HEK293 (cell line): ENCODE results near the gene PAGE1.

Source experiments
- CTCF ChIA-PET: fragments of 350-600 bp; formaldehyde crosslinking; extraction: SDS; loops from one replicate; lab custom pipeline; 2021; ENCODE audit warnings: antibody characterized with exemption; lab: Yijun Ruan, JAX
- POLR2A ChIA-PET: fragments of 300-600 bp; formaldehyde crosslinking; extraction: SDS; loops from one replicate; lab custom pipeline; 2020; ENCODE audit warnings: antibody characterized with exemption, inconsistent platforms; lab: Yijun Ruan, JAX
- H3K27ac ChIP-seq: fragments of 200-500 bp; sonication (Bioruptor generic); 2 replicates; pipeline ENCODE4 v1.5.1; 2014; ENCODE audit warnings: low read depth, low read length, control low read depth, inconsistent platforms; ENCODE audit errors: extremely low read depth
- H3K36me3 ChIP-seq, 2 experiments: fragments of 200-500 bp in 1 of 2; sonication (Bioruptor generic) in 1 of 2; 1 replicate in 1 of 2; 2 replicates in 1 of 2; pipeline ENCODE4 v1.5.1; 2014 to 2017; ENCODE audit warnings: inconsistent platforms in 2 of 2, low read length in 2 of 2; ENCODE audit not compliant: control insufficient read depth in 2 of 2, insufficient read depth in 1 of 2
- H3K4me1 ChIP-seq: fragments of 200-500 bp; sonication (Bioruptor generic); 2 replicates; pipeline ENCODE4 v1.5.1; 2014; ENCODE audit warnings: mild to moderate bottlenecking, low read length, inconsistent platforms; ENCODE audit not compliant: control insufficient read depth, insufficient read depth
- H3K4me3 ChIP-seq: 2 replicates; pipeline ENCODE4 v1.5.1; 2011; ENCODE audit warnings: low read depth, mild to moderate bottlenecking, control low read depth, low read length, moderate library complexity
- H3K9me3 ChIP-seq: fragments of 200-500 bp; sonication (Bioruptor generic); 2 replicates; pipeline ENCODE4 v1.5.1; 2014; ENCODE audit warnings: low read depth, low read length, inconsistent platforms; ENCODE audit not compliant: control insufficient read depth, insufficient read depth
- HOXC10 ChIP-seq: sonication (generic); formaldehyde crosslinking; IDR thresholded peaks from 2 replicates; pipeline ENCODE4 v1.8.1; 2023; ENCODE audit warnings: mild to moderate bottlenecking, missing genetic modification reagents
- KLF8 ChIP-seq: fragments of 450-650 bp; formaldehyde crosslinking; IDR thresholded peaks from 2 replicates; pipeline ENCODE4 v1.5.1; 2016; ENCODE audit warnings: missing biosample characterization, missing genetic modification characterization
- REST ChIP-seq: fragments of 450-650 bp; formaldehyde crosslinking; IDR thresholded peaks from 2 replicates; pipeline ENCODE4 v1.5.1; 2016; ENCODE audit warnings: missing biosample characterization, missing genetic modification characterization
- ZBTB11 ChIP-seq: fragments of 450-650 bp; formaldehyde crosslinking; conservative IDR thresholded peaks from 2 replicates; pipeline ENCODE4 v1.5.1; 2016; ENCODE audit warnings: low read depth, missing biosample characterization, missing genetic modification characterization
- ZBTB8A ChIP-seq: fragments of 450-650 bp; formaldehyde crosslinking; IDR thresholded peaks from 2 replicates; pipeline ENCODE4 v1.5.1; 2016; ENCODE audit warnings: missing biosample characterization, missing genetic modification characterization
- ZFP41 ChIP-seq: fragments of 450-650 bp; formaldehyde crosslinking; IDR thresholded peaks from 2 replicates; pipeline ENCODE4 v1.5.1; 2016; ENCODE audit warnings: missing biosample characterization, missing genetic modification characterization, borderline replicate concordance
- ZNF146 ChIP-seq: fragments of 450-650 bp; formaldehyde crosslinking; IDR thresholded peaks from 2 replicates; pipeline ENCODE4 v1.5.1; 2016; ENCODE audit warnings: missing biosample characterization, missing genetic modification characterization
- ZNF416 ChIP-seq: fragments of 450-650 bp; formaldehyde crosslinking; IDR thresholded peaks from 2 replicates; pipeline ENCODE4 v1.5.1; 2016; ENCODE audit warnings: missing biosample characterization, missing genetic modification characterization
- ZNF48 ChIP-seq: fragments of 450-650 bp; formaldehyde crosslinking; IDR thresholded peaks from 2 replicates; pipeline ENCODE4 v1.5.1; 2016; ENCODE audit warnings: missing biosample characterization, missing genetic modification characterization
- ZNF514 ChIP-seq: fragments of 450-650 bp; formaldehyde crosslinking; IDR thresholded peaks from 2 replicates; pipeline ENCODE4 v1.5.1; 2016; ENCODE audit warnings: missing biosample characterization, missing genetic modification characterization
- ZNF518A ChIP-seq: fragments of 450-650 bp; formaldehyde crosslinking; conservative IDR thresholded peaks from 2 replicates; pipeline ENCODE4 v1.5.1; 2016; ENCODE audit warnings: low read depth, missing biosample characterization, missing genetic modification characterization
- ZNF548 ChIP-seq: fragments of 450-650 bp; formaldehyde crosslinking; IDR thresholded peaks from 2 replicates; pipeline ENCODE4 v1.5.1; 2016; ENCODE audit warnings: missing biosample characterization, missing genetic modification characterization
- ZNF558 ChIP-seq: fragments of 450-650 bp; formaldehyde crosslinking; IDR thresholded peaks from 2 replicates; pipeline ENCODE4 v1.5.1; 2016; ENCODE audit warnings: missing biosample characterization, missing genetic modification characterization
- ZNF560 ChIP-seq: fragments of 450-650 bp; formaldehyde crosslinking; IDR thresholded peaks from 2 replicates; pipeline ENCODE4 v1.5.1; 2017; ENCODE audit warnings: missing biosample characterization, missing genetic modification characterization, borderline replicate concordance
- ZNF561 ChIP-seq: fragments of 450-650 bp; IDR thresholded peaks from 2 replicates; pipeline ENCODE4 v1.5.1; 2018; ENCODE audit warnings: missing biosample characterization, missing genetic modification characterization, borderline replicate concordance
- ZNF707 ChIP-seq: fragments of 450-650 bp; formaldehyde crosslinking; IDR thresholded peaks from 2 replicates; pipeline ENCODE4 v1.5.1; 2016; ENCODE audit warnings: missing biosample characterization, missing genetic modification characterization
- ZXDB ChIP-seq: fragments of 450-650 bp; formaldehyde crosslinking; IDR thresholded peaks from 2 replicates; pipeline ENCODE4 v1.5.1; 2016; ENCODE audit warnings: missing biosample characterization, missing genetic modification characterization
- TF ChIP-seq, protein P1 (sequence below): fragments of 450-650 bp; formaldehyde crosslinking; IDR thresholded peaks from 2 replicates; pipeline ENCODE4 v1.5.1; 2017; ENCODE audit warnings: missing biosample characterization, missing genetic modification characterization
- TF ChIP-seq, protein P2 (sequence below): fragments of 450-650 bp; formaldehyde crosslinking; IDR thresholded peaks from 2 replicates; pipeline ENCODE4 v1.5.1; 2016; ENCODE audit warnings: missing biosample characterization, missing genetic modification characterization

The PAGE1 gene

GRCh38 chrX:49741501-49741900 lies 45.7 kb upstream of the PAGE1 start (continued):
- peak; percentile 78 for TF ChIP-seq ZNF518A (tag by site-specific recombination)
- peak; percentile 69 for TF ChIP-seq ZBTB11 (tag by site-specific recombination)
- 0 out of 2 replicates have a peak, but pooled peaks have one; percentile 16 for TF ChIP-seq ZNF558 (tag by site-specific recombination)
- 0 out of 2 replicates have a peak, but pooled peaks have one; percentile 41 for TF ChIP-seq ZNF560 (tag by site-specific recombination)
- 0 out of 2 replicates have a peak, but pooled peaks have one; percentile 25 for TF ChIP-seq ZXDB (tag by site-specific recombination)

- POLR2A ChIA-PET: no interaction called here
- Histone ChIP-seq H3K4me1 (no peaks in the 10 kb centered on the region), H3K9me3 (no peaks in the 10 kb centered on the region), H3K27ac (no peak overlapping the region), H3K36me3 (no peaks in the 10 kb centered on the region), H3K4me3 (no peak overlapping the region)
- TF ChIP-seq, protein P1, sequence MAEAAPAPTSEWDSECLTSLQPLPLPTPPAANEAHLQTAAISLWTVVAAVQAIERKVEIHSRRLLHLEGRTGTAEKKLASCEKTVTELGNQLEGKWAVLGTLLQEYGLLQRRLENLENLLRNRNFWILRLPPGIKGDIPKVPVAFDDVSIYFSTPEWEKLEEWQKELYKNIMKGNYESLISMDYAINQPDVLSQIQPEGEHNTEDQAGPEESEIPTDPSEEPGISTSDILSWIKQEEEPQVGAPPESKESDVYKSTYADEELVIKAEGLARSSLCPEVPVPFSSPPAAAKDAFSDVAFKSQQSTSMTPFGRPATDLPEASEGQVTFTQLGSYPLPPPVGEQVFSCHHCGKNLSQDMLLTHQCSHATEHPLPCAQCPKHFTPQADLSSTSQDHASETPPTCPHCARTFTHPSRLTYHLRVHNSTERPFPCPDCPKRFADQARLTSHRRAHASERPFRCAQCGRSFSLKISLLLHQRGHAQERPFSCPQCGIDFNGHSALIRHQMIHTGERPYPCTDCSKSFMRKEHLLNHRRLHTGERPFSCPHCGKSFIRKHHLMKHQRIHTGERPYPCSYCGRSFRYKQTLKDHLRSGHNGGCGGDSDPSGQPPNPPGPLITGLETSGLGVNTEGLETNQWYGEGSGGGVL (tag by site-specific recombination): no peak
- TF ChIP-seq ZNF146 (tag by site-specific recombination) (no peak), ZNF561 (tag by site-specific recombination) (no peak), ZNF548 (tag by site-specific recombination) (no peak), ZNF514 (tag by site-specific recombination) (no peak)
- CTCF ChIA-PET: no interaction called here
Measured at GRCh38 chrX:49727847-49728246, 32.1 kb upstream of the PAGE1 start.

DNA sequence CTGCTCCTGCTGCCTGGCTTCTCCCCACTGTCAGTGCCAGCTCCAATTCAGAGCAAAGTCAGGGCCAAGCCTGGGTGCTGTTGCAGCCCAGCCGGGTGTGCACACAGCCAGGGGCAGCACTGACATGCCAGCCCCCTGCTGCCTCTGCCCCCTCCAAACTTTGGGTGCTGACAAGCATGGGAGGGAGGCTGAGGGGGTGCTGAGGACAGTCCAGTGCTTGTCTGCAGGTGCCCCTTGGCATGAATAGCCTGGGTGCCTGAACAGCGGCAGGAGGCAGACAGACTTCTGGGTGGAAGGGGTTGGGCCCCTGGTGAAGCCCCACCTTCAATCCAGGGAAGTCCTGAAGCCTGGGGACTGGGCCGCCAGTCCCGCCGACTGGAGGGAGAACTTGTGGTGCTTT lies 31.2 kb upstream of the PAGE1 start:
- no peak overlapping the region for H3K27ac ChIP-seq
- TF ChIP-seq ZNF48 (tag by site-specific recombination) (no peak), ZNF561 (tag by site-specific recombination) (no peak), ZNF416 (tag by site-specific recombination) (no peak), ZBTB8A (tag by site-specific recombination) (no peak), KLF8 (no peak), REST (tag by site-specific recombination) (no peak), ZNF707 (tag by site-specific recombination) (no peak), HOXC10 (CRISPR knock-in tag) (no peak), ZFP41 (tag by site-specific recombination) (no peak)
- TF ChIP-seq, protein P2, sequence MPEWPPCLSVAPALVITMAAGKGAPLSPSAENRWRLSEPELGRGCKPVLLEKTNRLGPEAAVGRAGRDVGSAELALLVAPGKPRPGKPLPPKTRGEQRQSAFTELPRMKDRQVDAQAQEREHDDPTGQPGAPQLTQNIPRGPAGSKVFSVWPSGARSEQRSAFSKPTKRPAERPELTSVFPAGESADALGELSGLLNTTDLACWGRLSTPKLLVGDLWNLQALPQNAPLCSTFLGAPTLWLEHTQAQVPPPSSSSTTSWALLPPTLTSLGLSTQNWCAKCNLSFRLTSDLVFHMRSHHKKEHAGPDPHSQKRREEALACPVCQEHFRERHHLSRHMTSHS (tag by site-specific recombination): no peak
- H3K9me3 ChIP-seq: no peaks in the 10 kb centered on the region
- ChIA-PET POLR2A (no interaction called here), CTCF (no interaction called here)
- H3K36me3 ChIP-seq: no peaks in the 10 kb centered on the region
- no peaks in the 10 kb centered on the region for H3K4me1 ChIP-seq
- H3K4me3 ChIP-seq: no peak overlapping the region
